Peyer's patch (tissue), 4 donors: ENCODE measurements around the gene ASPSCR1. TPM values are rescaled to one million over a fixed set of nuclear protein-coding genes. Genes with fewer than 3 reads are reported as not detected.

Experiments used
- DNase-seq, 3 donors: peaks; one replicate each; pipeline ENCODE4 v3.0.0-alpha.2; 2017 to 2019
- H3K27ac ChIP-seq, 4 donors: fragments of 200-600 bp; sonication (generic); one replicate each; pipeline ENCODE4 v1.5.1; 2016 to 2019
- H3K27me3 ChIP-seq, 2 donors: fragments of 200-600 bp; sonication (generic); one replicate each; pipeline ENCODE4 v1.5.1; 2019
- H3K36me3 ChIP-seq, 3 donors: fragments of 200-600 bp; sonication (generic); one replicate each; pipeline ENCODE4 v1.5.1; 2016 to 2019
- H3K4me1 ChIP-seq, 4 donors: fragments of 200-600 bp; sonication (generic); one replicate each; pipeline ENCODE4 v1.5.1; 2016 to 2019
- H3K4me3 ChIP-seq, 4 donors: fragments of 200-600 bp; sonication (generic); 1 replicate in 3 of 4; 2 replicates in 1 of 4; pipeline ENCODE4 v1.5.1; 2016 to 2019; ENCODE audit warnings: mild to moderate bottlenecking in 1 of 4
- H3K9me3 ChIP-seq, 4 donors: fragments of 200-600 bp; sonication (generic); one replicate each; pipeline ENCODE4 v1.5.1; 2016 to 2019; ENCODE audit warnings: mild to moderate bottlenecking in 1 of 4
- POLR2A ChIP-seq, 2 donors: fragments of 450-650 bp; IDR thresholded peaks; one replicate each; pipeline ENCODE4 v1.5.1; 2017; ENCODE audit warnings: antibody characterized with exemption in 2 of 2, mild to moderate bottlenecking in 2 of 2, moderate library complexity in 2 of 2
- total RNA-seq, 4 donors: library from RNA; depleted of rRNA; stranded (reverse); fragments of >200 nt; gene quantifications; one replicate each; pipeline ENCODE4 v1.1.0, GENCODE V29; 2016
- TF ChIP-seq, protein P1 (sequence below), 6 experiments: fragments of 450-650 bp in 4 of 6; fragments of 200-600 bp in 2 of 6; sonication (generic) in 1 of 6; IDR thresholded peaks; one replicate each; pipeline ENCODE4 v1.5.1; 2017 to 2019; ENCODE audit warnings: antibody characterized with exemption in 6 of 6, mild to moderate bottlenecking in 3 of 6, moderate library complexity in 1 of 6

The ASPSCR1 gene
- total RNA-seq, 4 donors from 2014 or later: 31.6 to 70.1 (median 49.9) TPM

GRCh38 chr17:81994593-81995462 is 17.4 kb downstream of the ASPSCR1 start:
- H3K27me3 ChIP-seq: no peaks in the 10 kb centered on the region
- peaks cover 0 to 24% (median 2%) of the 10 kb centered on the region in 4 donors for H3K4me1 ChIP-seq
- no peak overlapping the region for H3K4me3 ChIP-seq
- H3K36me3 ChIP-seq: peaks cover 0 to 5% (median 0%) of the 10 kb centered on the region in 3 donors
- no peak overlapping the region for H3K27ac ChIP-seq
- TF ChIP-seq POLR2A (IDR thresholded peaks at IDR 0.05): no peak
- TF ChIP-seq, protein P1, sequence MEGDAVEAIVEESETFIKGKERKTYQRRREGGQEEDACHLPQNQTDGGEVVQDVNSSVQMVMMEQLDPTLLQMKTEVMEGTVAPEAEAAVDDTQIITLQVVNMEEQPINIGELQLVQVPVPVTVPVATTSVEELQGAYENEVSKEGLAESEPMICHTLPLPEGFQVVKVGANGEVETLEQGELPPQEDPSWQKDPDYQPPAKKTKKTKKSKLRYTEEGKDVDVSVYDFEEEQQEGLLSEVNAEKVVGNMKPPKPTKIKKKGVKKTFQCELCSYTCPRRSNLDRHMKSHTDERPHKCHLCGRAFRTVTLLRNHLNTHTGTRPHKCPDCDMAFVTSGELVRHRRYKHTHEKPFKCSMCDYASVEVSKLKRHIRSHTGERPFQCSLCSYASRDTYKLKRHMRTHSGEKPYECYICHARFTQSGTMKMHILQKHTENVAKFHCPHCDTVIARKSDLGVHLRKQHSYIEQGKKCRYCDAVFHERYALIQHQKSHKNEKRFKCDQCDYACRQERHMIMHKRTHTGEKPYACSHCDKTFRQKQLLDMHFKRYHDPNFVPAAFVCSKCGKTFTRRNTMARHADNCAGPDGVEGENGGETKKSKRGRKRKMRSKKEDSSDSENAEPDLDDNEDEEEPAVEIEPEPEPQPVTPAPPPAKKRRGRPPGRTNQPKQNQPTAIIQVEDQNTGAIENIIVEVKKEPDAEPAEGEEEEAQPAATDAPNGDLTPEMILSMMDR (IDR thresholded peaks at IDR 0.05): no peak
- no peaks in the 10 kb centered on the region for H3K9me3 ChIP-seq
- DNase-seq: no peak

DNA sequence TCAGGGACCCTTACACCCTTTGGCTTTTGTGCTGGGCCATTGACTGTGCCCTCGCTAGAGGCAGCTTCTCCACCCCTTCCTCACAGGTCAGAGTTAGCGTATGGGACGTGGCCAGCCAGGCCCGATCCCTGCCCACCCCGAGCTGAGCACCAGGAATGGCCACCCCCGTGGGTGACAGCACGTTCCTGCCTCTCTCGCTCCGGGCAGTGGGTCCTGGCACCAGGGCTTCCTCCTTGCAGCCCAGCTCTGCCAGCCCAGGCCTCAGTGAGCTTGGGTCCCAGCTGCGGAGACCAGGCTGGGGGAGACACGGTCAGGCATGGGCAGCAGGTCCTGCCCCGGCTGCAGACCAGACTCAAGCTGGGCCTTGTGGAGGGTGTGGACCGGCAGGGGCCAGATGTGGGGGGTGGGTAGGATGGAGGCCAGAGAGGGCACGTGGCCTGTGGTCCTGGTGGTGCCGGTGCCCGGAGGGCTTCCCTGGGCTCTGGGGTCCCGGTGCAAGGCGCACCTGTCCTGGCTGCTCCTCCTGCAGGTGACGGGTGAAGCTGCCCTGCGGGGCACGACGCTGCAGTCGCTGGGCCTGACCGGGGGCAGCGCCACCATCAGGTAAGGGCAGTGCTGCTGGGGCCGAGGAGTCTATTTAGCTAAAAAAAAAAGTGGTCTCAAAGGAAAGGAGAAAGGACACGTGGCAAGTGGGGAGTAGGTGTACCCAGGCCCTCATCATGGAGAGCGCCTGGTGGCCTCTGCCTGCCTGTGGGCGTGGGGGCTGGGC is 18.2 kb downstream of the ASPSCR1 start:
- H3K36me3 ChIP-seq: peaks cover 0 to 5% (median 0%) of the 10 kb centered on the region in 3 donors
- no peak for DNase-seq
- H3K9me3 ChIP-seq: no peaks in the 10 kb centered on the region
- no peaks in the 10 kb centered on the region for H3K27me3 ChIP-seq
- TF ChIP-seq, protein P1 (IDR thresholded peaks at IDR 0.05): no peak
- no peak for TF ChIP-seq POLR2A (IDR thresholded peaks at IDR 0.05)
- H3K4me1 ChIP-seq: peaks cover 0 to 29% (median 2%) of the 10 kb centered on the region in 4 donors
- H3K27ac ChIP-seq: no peak overlapping the region
- H3K4me3 ChIP-seq: no peak overlapping the region

GRCh38 chr17:81996232-81996756 is 18.9 kb downstream of the ASPSCR1 start:
- Histone ChIP-seq H3K9me3 (no peaks in the 10 kb centered on the region), H3K4me1 (peaks cover 0 to 29% (median 2%) of the 10 kb centered on the region in 4 donors), H3K4me3 (no peak overlapping the region), H3K36me3 (peaks cover 0 to 5% (median 0%) of the 10 kb centered on the region in 3 donors), H3K27ac (no peak overlapping the region), H3K27me3 (no peaks in the 10 kb centered on the region)
- TF ChIP-seq, protein P1 (IDR thresholded peaks at IDR 0.05): no peak
- TF ChIP-seq POLR2A (IDR thresholded peaks at IDR 0.05): no peak
- no peak for DNase-seq

GRCh38 chr17:81996757-81997441 is 19.5 kb downstream of the ASPSCR1 start:
- Histone ChIP-seq H3K27ac (no peak overlapping the region), H3K4me3 (no peak overlapping the region), H3K4me1 (peaks cover 0 to 24% (median 2%) of the 10 kb centered on the region in 4 donors), H3K9me3 (no peaks in the 10 kb centered on the region), H3K36me3 (peaks cover 0 to 5% (median 0%) of the 10 kb centered on the region in 3 donors), H3K27me3 (no peaks in the 10 kb centered on the region)
- DNase-seq: no peak
- TF ChIP-seq, protein P1 (IDR thresholded peaks at IDR 0.05): no peak

DNA sequence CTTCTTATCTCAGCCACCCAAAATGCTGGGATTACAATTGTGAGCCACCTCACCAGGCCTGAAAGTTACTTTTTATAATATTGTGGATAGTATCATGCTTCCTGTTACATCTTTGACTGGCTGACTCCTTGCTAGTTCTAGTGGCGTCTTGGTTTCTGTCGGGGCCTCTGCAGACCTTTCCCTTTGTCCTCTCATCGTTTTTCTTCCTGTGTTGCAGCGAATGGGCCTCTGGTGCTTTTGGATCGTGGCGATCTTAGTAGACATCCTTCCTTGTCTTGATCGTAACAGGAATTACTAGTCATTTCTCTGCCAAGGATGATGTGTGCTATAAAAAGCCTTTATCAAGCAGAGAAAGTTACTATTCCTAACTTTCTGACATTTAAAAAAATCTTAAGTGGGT is 20.8 kb downstream of the ASPSCR1 start:
- DNase-seq: no peak
- TF ChIP-seq POLR2A (IDR thresholded peaks at IDR 0.05): no peak
- TF ChIP-seq, protein P1 (IDR thresholded peaks at IDR 0.05): no peak
- Histone ChIP-seq H3K4me3 (no peak overlapping the region), H3K9me3 (no peaks in the 10 kb centered on the region), H3K27ac (no peak overlapping the region), H3K4me1 (peaks cover 0 to 17% (median 0%) of the 10 kb centered on the region in 4 donors), H3K36me3 (peaks cover 0 to 5% (median 0%) of the 10 kb centered on the region in 3 donors), H3K27me3 (no peaks in the 10 kb centered on the region)
